GM10266 (cell line): Measurements from ENCODE around the gene ELAVL4.

Experiments
- DNase-seq: peaks from one replicate; pipeline ENCODE4 v3.0.0; 2012; ENCODE audit errors: extremely low spot score
- TF ChIP-seq, protein P1 (sequence below): IDR thresholded peaks from 2 replicates; pipeline ENCODE4 v1.5.1; 2012; ENCODE audit warnings: mild to moderate bottlenecking, low read depth; ENCODE audit not compliant: control insufficient read depth, insufficient read depth; ENCODE audit errors: missing control alignments

The ELAVL4 gene

DNA sequence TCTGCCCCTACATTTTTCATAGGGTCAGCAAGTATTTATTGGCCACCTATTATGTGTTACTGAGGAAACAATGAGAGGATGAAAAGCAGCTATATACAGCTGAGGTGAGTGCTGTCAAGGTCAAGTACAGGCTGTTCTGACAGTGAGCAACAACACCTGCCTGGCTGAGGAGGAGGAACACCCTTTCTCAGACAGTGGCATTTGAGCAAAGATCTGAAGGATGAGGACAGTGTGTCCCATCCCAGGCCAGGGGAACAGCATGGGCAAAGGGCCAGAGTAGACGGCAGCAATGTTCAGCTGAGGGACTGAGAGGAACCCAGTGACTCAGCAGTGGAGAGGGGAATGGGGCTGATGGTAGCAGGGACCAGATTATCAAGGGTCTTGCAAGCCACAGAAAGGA lies 101.0 kb downstream of the ELAVL4 start:
- DNase-seq: no peak
- TF ChIP-seq, protein P1, sequence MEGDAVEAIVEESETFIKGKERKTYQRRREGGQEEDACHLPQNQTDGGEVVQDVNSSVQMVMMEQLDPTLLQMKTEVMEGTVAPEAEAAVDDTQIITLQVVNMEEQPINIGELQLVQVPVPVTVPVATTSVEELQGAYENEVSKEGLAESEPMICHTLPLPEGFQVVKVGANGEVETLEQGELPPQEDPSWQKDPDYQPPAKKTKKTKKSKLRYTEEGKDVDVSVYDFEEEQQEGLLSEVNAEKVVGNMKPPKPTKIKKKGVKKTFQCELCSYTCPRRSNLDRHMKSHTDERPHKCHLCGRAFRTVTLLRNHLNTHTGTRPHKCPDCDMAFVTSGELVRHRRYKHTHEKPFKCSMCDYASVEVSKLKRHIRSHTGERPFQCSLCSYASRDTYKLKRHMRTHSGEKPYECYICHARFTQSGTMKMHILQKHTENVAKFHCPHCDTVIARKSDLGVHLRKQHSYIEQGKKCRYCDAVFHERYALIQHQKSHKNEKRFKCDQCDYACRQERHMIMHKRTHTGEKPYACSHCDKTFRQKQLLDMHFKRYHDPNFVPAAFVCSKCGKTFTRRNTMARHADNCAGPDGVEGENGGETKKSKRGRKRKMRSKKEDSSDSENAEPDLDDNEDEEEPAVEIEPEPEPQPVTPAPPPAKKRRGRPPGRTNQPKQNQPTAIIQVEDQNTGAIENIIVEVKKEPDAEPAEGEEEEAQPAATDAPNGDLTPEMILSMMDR: no peak

DNA sequence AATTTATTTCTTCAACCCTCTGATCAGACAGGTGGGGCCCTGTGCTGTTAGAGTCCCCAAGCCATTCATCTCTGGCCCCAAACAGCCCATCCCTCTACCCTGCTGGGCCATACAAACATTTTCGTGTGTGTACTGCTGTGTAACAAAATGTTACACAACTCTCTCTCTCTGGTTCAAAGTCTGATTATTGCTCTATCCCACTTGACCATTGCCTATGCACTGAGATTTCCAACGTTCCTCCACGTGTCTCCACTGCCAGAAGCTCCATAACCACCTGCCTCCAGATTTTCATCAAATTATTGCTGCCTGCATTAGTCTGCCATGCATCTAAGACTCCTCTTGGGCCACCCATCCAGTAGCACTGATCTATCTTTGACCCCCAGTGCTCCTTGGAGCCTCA lies 104.8 kb downstream of the ELAVL4 start:
- TF ChIP-seq, protein P1: no peak
- no peak for DNase-seq

DNA sequence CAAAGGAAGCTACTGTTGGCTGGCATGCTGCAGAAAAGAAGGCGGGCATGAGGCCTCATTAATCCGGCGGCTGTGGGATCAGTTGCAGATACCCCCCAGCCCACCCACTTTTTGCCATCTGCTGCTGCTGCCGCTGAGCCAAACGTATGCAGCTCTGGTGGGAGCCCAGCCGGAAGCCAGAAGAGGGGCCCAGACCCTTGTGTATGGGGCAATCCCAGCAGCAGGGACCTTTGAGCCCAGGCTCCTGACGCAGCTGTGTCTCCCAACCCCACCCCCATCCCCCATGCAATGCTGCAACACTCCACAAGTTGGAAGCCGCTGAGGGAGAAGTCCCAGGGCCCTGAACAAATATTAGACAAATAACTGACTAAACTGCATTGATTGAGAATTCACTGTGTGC lies 106.0 kb downstream of the ELAVL4 start:
- no peak for DNase-seq

DNA sequence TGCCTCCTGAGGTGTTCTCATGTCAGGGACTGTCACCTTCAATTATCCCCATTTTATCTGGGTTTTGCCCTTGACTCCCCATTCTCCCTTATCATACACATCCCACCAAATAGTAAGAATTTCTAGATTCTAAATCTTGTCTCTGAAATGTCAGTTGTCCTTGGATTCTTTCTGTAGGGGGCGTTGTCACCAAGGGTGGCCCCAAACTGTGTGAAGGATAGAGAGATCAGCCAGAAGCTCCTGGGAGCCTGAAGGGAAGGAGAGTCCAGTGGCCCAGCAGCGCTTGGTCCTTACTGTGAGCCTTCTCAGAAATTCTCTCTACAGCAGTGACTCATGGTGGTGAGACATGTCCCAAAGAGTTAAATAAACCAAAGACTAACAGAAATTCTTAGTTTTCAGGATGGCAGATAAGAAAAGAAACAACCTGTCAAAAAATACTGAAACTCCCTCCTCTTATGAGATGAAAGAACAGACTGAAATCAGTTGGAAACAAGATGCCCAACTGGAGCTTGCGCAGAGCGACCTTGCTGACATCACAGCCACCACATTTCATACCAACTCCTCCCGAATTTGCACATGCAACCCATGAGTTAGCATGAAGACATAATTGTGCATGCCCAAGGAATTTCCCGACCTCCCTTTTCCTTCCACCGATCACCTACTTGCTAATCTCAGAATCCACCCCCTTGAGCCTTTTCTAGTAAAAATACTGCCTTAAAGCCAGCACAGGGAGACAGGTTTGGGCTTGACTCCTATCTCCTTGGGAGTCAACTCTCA lies 109.8 kb downstream of the ELAVL4 start:
- DNase-seq: no peak
- TF ChIP-seq, protein P1: no peak

More for the DNA sequence above, 106.0 kb downstream of the ELAVL4 start:
- TF ChIP-seq, protein P1: no peak

DNA sequence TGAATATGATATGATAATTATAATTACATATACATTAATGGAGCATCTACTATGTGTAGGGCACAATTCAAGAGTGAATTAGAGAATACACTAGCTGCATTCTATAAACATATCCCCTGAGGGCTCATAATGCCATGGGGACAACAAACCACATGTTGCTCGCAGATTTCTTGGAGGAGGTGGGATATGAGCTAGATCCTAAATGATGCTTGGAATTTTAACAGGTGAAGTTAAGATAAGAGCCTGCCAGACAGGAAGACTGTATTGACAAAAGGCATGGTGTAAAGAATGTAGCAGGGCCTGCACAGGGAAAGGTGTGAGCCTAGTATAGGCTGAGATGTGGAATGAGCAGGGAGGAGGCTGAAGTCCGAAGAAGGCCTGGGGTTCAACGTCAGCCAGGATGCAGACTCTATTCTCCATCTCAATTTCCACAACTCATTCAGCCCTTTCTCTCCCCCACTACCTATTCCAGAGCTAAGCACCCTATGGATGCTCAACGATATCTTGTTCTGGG lies 120.2 kb downstream of the ELAVL4 start:
- TF ChIP-seq, protein P1: no peak
- DNase-seq: no peak

DNA sequence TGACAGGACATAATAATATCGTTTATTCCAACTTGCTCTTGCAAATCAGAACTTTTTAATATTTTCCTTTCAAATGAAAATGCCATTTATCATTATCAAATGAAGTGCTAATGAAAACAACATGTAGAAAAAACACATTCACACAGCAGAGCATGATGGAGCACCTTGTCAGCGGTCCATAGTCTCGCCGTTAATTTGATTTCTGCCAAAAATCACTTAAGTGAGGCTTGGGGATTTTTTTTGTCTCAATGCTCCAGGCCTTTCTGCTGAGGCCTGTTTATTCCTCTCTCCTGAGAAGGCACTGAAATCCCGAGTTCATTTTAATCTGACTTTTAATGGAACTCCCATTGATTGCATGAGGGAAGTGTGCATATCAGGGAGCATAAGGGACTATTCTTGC lies 122.5 kb downstream of the ELAVL4 start:
- no peak for DNase-seq
- TF ChIP-seq, protein P1: no peak

DNA sequence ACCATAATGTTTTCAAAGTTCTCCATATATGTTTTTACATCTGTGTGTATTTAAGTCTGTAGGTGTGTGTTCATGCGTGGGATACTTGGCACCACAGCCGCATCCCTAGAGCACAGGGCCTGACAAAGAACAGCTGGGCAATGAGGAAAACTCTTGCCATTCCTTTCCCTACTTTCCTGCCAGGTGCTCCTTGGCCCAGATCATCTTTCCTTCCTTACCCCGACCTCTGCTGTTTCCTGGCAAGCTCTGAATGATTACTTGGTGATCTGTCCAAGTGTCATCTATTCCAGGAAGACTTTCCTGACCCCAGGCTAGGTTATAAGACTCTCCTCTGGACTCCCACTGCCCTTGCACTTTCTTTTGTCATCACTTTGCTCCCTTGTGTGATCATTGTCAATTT lies 123.6 kb downstream of the ELAVL4 start:
- TF ChIP-seq, protein P1: no peak
- no peak for DNase-seq
